Chondrocyte (in vitro differentiated cells): Measurements from ENCODE around the gene FEM1B. TPM values are rescaled to one million over a fixed set of nuclear protein-coding genes. Genes with fewer than 3 reads are reported as not detected.

Source experiments
- DNase-seq: peaks from one replicate; pipeline ENCODE4 v3.0.0; 2021; ENCODE audit warnings: mixed read lengths, low spot score
- H3K27ac Mint-ChIP-seq: one replicate; pipeline ENCODE4 v1.8.0; 2021; ENCODE audit warnings: mild to moderate bottlenecking, moderate library complexity, mixed read lengths; ENCODE audit not compliant: unreplicated experiment
- H3K27me3 Mint-ChIP-seq: 2 replicates; pipeline ENCODE4 v1.8.0; 2021; ENCODE audit warnings: low read depth, mixed read lengths
- H3K36me3 Mint-ChIP-seq: 2 replicates; pipeline ENCODE4 v1.8.0; 2021; ENCODE audit warnings: low read depth, mixed read lengths
- H3K4me1 Mint-ChIP-seq: 2 replicates; pipeline ENCODE4 v1.8.0; 2021; ENCODE audit warnings: low read depth, mild to moderate bottlenecking, mixed read lengths
- H3K4me3 Mint-ChIP-seq: one replicate; pipeline ENCODE4 v1.8.0; 2021; ENCODE audit warnings: mild to moderate bottlenecking, moderate library complexity, mixed read lengths; ENCODE audit not compliant: unreplicated experiment
- H3K9me3 Mint-ChIP-seq: 2 replicates; pipeline ENCODE4 v1.8.0; 2021; ENCODE audit warnings: low read depth, mixed read lengths
- CTCF ChIP-seq: fragments of 200-600 bp; sonication (generic); IDR thresholded peaks from 2 replicates; pipeline ENCODE4 v1.5.0; 2021; ENCODE audit warnings: antibody characterized with exemption, mild to moderate bottlenecking, moderate library complexity
- total RNA-seq: library from RNA; stranded (reverse); gene quantifications from 3 replicates; pipeline ENCODE4 v1.2.1, GENCODE V29; 2021

Gene FEM1B
- total RNA-seq, 1 donor from 2014 or later: 52.7 TPM

- Mint-ChIP-seq H3K4me3 (no peak overlapping the region), H3K27me3 (no peaks in the 10 kb centered on the region), H3K27ac (peak overlapping the region; percentile 83), H3K4me1 (peaks cover 81% of the 10 kb centered on the region), H3K36me3 (peaks cover 33% of the 10 kb centered on the region), H3K9me3 (no peaks in the 10 kb centered on the region)
- DNase-seq: no peak
- no peak for TF ChIP-seq CTCF
Measured at GRCh38 chr15:68286256-68286655, 8.7 kb downstream of the FEM1B start.

- no peak overlapping the region for H3K4me3 Mint-ChIP-seq
- no peak for TF ChIP-seq CTCF
- peaks cover 68% of the 10 kb centered on the region for H3K4me1 Mint-ChIP-seq
- no peak for DNase-seq
- no peaks in the 10 kb centered on the region for H3K27me3 Mint-ChIP-seq
- H3K9me3 Mint-ChIP-seq: no peaks in the 10 kb centered on the region
- peaks cover 40% of the 10 kb centered on the region for H3K36me3 Mint-ChIP-seq
- H3K27ac Mint-ChIP-seq: peak overlapping the region; percentile 79
Measured at GRCh38 chr15:68289057-68289456, 11.5 kb downstream of the FEM1B start.

- no peak for TF ChIP-seq CTCF
- Mint-ChIP-seq H3K27ac (peak overlapping the region; percentile 79), H3K4me1 (peaks cover 69% of the 10 kb centered on the region), H3K36me3 (peaks cover 37% of the 10 kb centered on the region), H3K9me3 (no peaks in the 10 kb centered on the region), H3K27me3 (no peaks in the 10 kb centered on the region), H3K4me3 (no peak overlapping the region)
- no peak for DNase-seq
Measured at GRCh38 chr15:68289621-68290352, 12.2 kb downstream of the FEM1B start.

- DNase-seq: no peak
- TF ChIP-seq CTCF: no peak
- Mint-ChIP-seq H3K4me1 (peaks cover 69% of the 10 kb centered on the region), H3K9me3 (no peaks in the 10 kb centered on the region), H3K27ac (peak overlapping the region; percentile 13), H3K4me3 (no peak overlapping the region), H3K27me3 (no peaks in the 10 kb centered on the region), H3K36me3 (peaks cover 35% of the 10 kb centered on the region)
Measured at GRCh38 chr15:68290715-68291114, 13.2 kb downstream of the FEM1B start.

- no peak overlapping the region for H3K4me3 Mint-ChIP-seq
- peaks cover 40% of the 10 kb centered on the region for H3K36me3 Mint-ChIP-seq
- H3K4me1 Mint-ChIP-seq: peaks cover 65% of the 10 kb centered on the region
- no peak for TF ChIP-seq CTCF
- H3K9me3 Mint-ChIP-seq: no peaks in the 10 kb centered on the region
- H3K27me3 Mint-ChIP-seq: no peaks in the 10 kb centered on the region
- no peak for DNase-seq
- H3K27ac Mint-ChIP-seq: peak overlapping the region; percentile 36
Measured at GRCh38 chr15:68292157-68292781, 14.7 kb downstream of the FEM1B start.
